ENCODE measurements around the gene WNT6. TPM values are rescaled to one million over a fixed set of nuclear protein-coding genes. Genes with fewer than 3 reads are reported as not detected.

Gene WNT6
- total RNA-seq, 1 donor from 2014 or later: 0.89 TPM

DNA sequence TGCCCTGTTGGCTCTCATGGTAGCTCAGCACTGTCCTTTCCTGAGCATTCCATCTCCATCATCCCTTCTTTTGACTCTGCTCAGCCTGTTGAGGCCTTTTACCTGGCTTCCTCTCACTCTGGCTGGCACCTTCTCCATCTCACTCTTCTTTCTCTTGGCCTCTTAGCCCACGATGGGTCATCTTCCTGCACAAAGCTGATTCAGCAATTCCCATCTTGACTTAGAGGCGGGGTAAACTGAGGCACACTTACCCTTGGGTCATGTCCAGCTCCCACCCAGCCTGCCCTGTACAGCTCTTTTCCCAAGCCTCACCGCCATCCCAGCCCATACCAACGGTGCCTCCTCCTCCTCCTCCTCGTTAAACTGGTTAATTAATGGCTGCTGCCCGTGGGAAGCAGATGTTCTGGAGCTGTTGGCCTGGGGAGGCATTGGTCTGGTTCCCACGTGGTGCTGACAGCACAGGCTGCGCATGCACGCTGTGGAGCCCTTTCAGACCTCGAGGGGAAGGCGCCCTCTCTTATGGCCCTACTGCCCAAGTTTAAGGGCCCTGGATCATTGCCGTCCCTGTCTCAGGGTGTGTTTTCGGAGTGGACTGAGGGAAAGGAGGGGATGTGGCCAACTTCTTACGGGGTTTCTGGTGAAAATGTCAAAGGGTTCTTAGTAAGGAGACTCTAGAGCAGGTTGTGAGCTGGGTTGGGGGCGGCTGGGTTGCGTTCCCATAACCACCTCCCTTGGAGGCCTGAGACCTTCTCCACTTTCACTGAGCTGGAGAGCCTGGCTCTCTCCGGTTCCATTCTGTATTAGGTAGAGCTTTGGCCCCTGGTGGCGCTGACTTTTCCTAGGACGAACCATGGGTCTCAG, 31.9 kb downstream of the WNT6 start:
- peak overlapping the region; percentile 71 for H3K4me3 Mint-ChIP-seq
- TF ChIP-seq, protein P1, sequence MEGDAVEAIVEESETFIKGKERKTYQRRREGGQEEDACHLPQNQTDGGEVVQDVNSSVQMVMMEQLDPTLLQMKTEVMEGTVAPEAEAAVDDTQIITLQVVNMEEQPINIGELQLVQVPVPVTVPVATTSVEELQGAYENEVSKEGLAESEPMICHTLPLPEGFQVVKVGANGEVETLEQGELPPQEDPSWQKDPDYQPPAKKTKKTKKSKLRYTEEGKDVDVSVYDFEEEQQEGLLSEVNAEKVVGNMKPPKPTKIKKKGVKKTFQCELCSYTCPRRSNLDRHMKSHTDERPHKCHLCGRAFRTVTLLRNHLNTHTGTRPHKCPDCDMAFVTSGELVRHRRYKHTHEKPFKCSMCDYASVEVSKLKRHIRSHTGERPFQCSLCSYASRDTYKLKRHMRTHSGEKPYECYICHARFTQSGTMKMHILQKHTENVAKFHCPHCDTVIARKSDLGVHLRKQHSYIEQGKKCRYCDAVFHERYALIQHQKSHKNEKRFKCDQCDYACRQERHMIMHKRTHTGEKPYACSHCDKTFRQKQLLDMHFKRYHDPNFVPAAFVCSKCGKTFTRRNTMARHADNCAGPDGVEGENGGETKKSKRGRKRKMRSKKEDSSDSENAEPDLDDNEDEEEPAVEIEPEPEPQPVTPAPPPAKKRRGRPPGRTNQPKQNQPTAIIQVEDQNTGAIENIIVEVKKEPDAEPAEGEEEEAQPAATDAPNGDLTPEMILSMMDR (IDR thresholded peaks at IDR 0.05): no peak
- intact Hi-C loops (cut with micrococcal nuclease): loop anchor here (1.0 to 5.0 kb wide), 6 partner anchors 11 to 484 kb away; partner anchors contain the start of genes CNPPD1, DNAJB2, WNT10A and ZFAND2B
- H3K9me3 Mint-ChIP-seq: no peaks in the 10 kb centered on the region
- peak overlapping the region; percentile 88 for H3K27ac Mint-ChIP-seq
- peaks cover 67% of the 10 kb centered on the region for H3K4me1 Mint-ChIP-seq
- ChIA-PET POLR2A (interaction anchor here (0.6 to 13.2 kb wide), 7 partner anchors 13 to 637 kb away, joined by 3 to 969 read pairs (median 4); partner anchors contain the start of genes TUBA4A, WNT10A and WNT6), CTCF (interaction anchor here (17.0 kb wide), 1 partner anchor 12 kb away, joined by 1062 read pairs; the partner anchor contains the start of gene WNT10A)
- H3K27me3 Mint-ChIP-seq: no peaks in the 10 kb centered on the region
- peaks cover 10% of the 10 kb centered on the region for H3K36me3 Mint-ChIP-seq (ENCODE audit: low read depth)
- no peak for ATAC-seq (ENCODE audit: low read depth)
- DNase-seq: no peak

DNA sequence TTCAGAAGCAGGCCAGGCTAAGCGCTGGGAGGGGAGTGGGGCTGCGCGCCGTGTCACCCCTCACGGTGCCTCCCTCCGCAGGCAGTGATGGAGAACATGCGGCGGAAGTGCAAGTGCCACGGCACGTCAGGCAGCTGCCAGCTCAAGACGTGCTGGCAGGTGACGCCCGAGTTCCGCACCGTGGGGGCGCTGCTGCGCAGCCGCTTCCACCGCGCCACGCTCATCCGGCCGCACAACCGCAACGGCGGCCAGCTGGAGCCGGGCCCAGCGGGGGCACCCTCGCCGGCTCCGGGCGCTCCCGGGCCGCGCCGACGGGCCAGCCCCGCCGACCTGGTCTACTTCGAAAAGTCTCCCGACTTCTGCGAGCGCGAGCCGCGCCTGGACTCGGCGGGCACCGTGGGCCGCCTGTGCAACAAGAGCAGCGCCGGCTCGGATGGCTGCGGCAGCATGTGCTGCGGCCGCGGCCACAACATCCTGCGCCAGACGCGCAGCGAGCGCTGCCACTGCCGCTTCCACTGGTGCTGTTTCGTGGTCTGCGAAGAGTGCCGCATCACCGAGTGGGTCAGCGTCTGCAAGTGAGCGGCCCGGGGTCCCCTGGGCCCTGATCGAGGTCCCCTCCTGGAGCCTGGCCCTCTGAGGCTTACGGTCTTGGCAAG, 33.2 kb downstream of the WNT6 start:
- ATAC-seq (ENCODE audit: low read depth): peak; percentile 66
- POLR2A ChIA-PET: interaction anchor here (0.9 to 13.2 kb wide), 7 partner anchors 14 to 361 kb away, joined by 3 to 969 read pairs (median 3); partner anchors contain the start of genes CNPPD1, TUBA4A and WNT10A
- H3K4me1 Mint-ChIP-seq: peaks cover 59% of the 10 kb centered on the region
- H3K27me3 Mint-ChIP-seq: no peaks in the 10 kb centered on the region
- peak; percentile 91 for DNase-seq
- intact Hi-C loops (cut with micrococcal nuclease): loop anchor here (1.0 to 5.0 kb wide), 6 partner anchors 13 to 486 kb away; partner anchors contain the start of genes CNPPD1, DNAJB2, WNT10A and ZFAND2B
- H3K9me3 Mint-ChIP-seq: no peaks in the 10 kb centered on the region
- peaks cover 10% of the 10 kb centered on the region for H3K36me3 Mint-ChIP-seq (ENCODE audit: low read depth)
- TF ChIP-seq, protein P1 (IDR thresholded peaks at IDR 0.05): no peak
- peak overlapping the region; percentile 80 for H3K4me3 Mint-ChIP-seq
- H3K27ac Mint-ChIP-seq: peak overlapping the region; percentile 92
- CTCF ChIA-PET: interaction anchor here (0.6 to 17.0 kb wide), 2 partner anchors 14 to 182 kb away, joined by 3 to 1062 read pairs; partner anchors contain the start of genes TTLL4 and WNT10A

DNA sequence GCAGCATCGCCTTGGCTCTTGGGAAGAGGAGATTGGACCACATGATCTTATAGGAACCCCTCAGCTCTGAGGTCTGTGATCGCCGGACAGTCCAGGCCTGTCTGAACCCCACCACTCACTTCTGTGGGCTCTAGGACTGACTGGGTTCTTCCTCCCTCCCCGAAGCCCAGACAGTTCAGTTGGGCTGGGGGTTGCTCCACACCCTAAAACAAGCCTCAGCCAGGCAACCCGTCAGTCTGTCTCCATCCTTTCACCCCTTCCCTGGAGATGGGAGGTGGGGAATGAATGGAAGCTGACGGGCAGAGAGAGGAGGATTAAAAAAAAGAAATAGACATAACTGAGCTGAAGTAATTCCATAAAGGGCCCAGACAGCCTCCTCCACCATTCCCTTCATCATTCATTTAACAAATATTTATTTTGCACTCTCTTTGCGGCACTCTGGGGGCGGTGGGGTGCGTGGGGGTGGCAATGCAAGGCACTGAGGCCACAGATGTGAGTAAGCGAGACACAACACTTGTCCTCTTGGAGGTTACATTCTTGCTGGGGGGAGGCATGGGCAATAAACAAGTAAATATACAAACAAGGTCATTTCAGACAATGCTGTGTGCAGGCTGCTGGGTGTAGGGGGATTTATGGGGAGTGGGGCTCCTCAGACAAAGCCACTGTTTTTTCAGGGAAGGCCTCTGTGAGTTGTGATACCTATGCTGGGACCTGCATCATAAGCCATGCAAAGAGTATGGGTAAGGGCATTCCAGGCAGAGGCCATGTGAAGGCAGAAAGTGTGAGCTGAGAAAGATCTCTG, 33.9 kb downstream of the WNT6 start:
- intact Hi-C loops (cut with micrococcal nuclease): loop anchor here (2.0 to 5.0 kb wide), 4 partner anchors 15 to 486 kb away; partner anchors contain the start of genes CNPPD1 and ZFAND2B
- peaks cover 10% of the 10 kb centered on the region for H3K36me3 Mint-ChIP-seq (ENCODE audit: low read depth)
- TF ChIP-seq, protein P1 (IDR thresholded peaks at IDR 0.05): no peak
- peak overlapping the region; percentile 92 for H3K27ac Mint-ChIP-seq
- H3K4me1 Mint-ChIP-seq: peaks cover 64% of the 10 kb centered on the region
- H3K27me3 Mint-ChIP-seq: no peaks in the 10 kb centered on the region
- no peaks in the 10 kb centered on the region for H3K9me3 Mint-ChIP-seq
- no peak for ATAC-seq (ENCODE audit: low read depth)
- no peak for DNase-seq
- peak overlapping the region; percentile 80 for H3K4me3 Mint-ChIP-seq
- ChIA-PET CTCF (interaction anchor here (17.0 kb wide), 1 partner anchor 14 kb away, joined by 1062 read pairs; the partner anchor contains the start of gene WNT10A), POLR2A (interaction anchor here (0.6 to 13.2 kb wide), 6 partner anchors 15 to 571 kb away, joined by 3 to 969 read pairs (median 4); partner anchors contain the start of genes CNPPD1, DNPEP and WNT10A)

DNA sequence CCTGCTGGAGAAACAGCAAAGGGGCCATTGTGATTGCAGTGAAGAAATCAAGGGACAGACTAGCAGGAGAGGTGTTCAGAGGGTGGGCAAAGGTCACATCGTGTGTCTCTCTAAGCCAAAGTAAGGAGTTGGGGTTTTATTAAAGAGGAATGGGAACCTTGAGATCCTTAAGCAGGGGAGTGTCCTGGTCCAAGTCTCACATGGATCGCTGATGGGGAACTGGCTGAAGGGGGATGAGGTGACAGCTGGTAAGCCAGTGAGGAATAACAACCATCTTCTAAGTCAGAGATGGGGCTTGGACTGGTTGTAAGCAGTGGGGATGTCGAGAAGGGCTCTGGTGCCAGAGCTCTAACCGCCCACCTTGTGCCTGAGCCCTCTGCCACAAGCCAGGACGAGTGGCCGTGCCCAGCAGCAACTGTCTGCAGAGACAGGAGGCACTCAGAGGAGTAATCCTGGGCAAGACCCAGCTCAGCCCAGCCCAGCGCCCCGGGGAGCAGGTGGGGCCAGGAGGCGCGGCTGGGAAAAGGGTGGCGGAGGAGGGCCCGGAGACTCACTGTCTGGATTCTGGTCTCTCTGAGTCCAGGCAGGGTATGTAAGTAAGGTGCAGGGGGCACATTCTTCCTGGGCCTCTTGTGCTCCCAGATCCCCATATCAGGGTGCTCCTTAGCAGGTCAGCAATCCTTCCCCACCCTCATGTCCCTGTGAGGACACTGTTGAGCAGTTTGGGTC, 34.7 kb downstream of the WNT6 start:
- TF ChIP-seq, protein P1 (IDR thresholded peaks at IDR 0.05): no peak
- Mint-ChIP-seq H3K36me3 (ENCODE audit: low read depth) (peaks cover 10% of the 10 kb centered on the region), H3K4me1 (peaks cover 66% of the 10 kb centered on the region), H3K27ac (peak overlapping the region; percentile 92), H3K4me3 (peak overlapping the region; percentile 80), H3K9me3 (no peaks in the 10 kb centered on the region), H3K27me3 (no peaks in the 10 kb centered on the region)
- POLR2A ChIA-PET: interaction anchor here (0.6 to 13.2 kb wide), 4 partner anchors 16 to 571 kb away, joined by 3 to 969 read pairs (median 4); partner anchors contain the start of genes DNPEP and WNT10A
- CTCF ChIA-PET: interaction anchor here (17.0 kb wide), 1 partner anchor 15 kb away, joined by 1062 read pairs; the partner anchor contains the start of gene WNT10A
- intact Hi-C loops (cut with micrococcal nuclease): loop anchor here (5.0 kb wide), 1 partner anchor 487 kb away; no protein-coding TSS in a partner anchor
- no peak for ATAC-seq (ENCODE audit: low read depth)
- DNase-seq: peak; percentile 15
